GM21515 (cell line): ENCODE results near the gene TFAP2E.

ENCODE experiments used
- ATAC-seq: cut with Tn5 transposase; IDR thresholded peaks from one replicate; pipeline ENCODE4 v1.9.1; 2021; ENCODE audit not compliant: unreplicated experiment

The TFAP2E gene

GRCh38 chr1:35556484-35557117 is 16.5 kb upstream of the TFAP2E start:
- no peak for ATAC-seq

DNA sequence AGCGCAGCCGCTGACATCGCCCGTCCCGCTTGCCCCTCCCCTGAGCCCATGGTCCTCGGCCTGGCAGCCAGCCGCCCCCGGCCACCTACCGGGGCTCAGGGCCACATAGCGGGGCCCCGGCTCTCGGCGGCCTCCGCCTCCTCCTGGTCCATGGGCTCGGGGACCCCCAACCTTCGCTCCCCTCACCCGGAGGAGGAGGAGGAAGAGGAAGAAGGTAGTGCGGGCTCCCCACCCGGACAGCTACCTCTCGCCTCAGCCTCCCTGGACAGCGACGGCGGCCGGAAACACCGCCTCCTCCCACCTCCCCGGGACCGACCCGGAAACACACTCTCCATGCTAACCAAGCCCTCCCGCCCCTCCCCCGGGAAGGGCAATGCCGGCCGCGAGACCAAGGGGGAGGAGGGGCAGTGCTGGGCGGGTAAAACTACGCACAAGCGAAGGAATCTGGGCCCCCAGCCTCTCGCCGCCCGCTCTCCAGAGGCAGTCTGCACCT is 15.9 kb upstream of the TFAP2E start, which contains the start of gene KIAA0319L:
TSS of gene KIAA0319L (minus strand) at position 286 of the 493 bp plus-strand sequence. CDS start 2,912 bp downstream, outside the sequence.
- peak; percentile 73 for ATAC-seq

DNA sequence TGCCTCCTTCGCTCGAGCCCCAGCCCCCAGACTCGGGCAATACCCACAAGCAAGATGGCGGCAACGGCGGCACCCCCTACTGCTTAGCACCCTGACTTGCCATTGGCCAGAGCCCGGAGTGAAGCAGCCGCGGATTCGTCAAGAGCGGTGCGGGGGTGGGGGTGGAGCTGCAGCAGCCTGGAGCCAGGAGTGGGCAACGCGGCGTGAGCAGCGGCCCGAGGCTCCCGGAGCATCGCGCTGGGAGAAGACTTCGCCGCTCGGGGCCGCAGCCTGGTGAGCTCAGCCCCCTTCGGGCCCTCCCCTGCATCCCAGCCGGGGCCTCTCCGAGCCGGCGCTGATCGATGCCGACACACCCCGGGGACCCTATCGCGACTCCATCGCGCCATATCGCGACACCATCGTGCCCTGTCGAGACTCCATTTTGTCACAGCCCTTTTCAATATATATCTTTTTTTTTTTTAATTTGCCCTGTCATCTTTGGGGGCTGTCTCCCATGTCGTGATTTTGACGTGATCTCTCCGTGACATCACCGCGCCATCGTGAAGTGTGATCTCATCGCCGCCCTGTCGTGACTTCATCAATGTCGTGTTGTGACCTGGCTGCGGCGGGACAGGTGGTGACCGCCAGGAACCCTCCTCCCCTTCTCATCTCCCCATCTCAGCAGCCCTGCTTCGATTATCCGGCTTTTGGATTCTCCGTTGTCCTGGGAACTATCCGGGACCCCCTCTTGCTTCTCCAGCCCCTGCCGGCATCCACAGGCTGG is 15.3 kb upstream of the TFAP2E start, which contains the start of gene NCDN:
TSS of gene NCDN (plus strand) at position 189 of the 763 bp plus-strand sequence. CDS start at position 581, 392 bp downstream.
- peak; percentile 82 for ATAC-seq

DNA sequence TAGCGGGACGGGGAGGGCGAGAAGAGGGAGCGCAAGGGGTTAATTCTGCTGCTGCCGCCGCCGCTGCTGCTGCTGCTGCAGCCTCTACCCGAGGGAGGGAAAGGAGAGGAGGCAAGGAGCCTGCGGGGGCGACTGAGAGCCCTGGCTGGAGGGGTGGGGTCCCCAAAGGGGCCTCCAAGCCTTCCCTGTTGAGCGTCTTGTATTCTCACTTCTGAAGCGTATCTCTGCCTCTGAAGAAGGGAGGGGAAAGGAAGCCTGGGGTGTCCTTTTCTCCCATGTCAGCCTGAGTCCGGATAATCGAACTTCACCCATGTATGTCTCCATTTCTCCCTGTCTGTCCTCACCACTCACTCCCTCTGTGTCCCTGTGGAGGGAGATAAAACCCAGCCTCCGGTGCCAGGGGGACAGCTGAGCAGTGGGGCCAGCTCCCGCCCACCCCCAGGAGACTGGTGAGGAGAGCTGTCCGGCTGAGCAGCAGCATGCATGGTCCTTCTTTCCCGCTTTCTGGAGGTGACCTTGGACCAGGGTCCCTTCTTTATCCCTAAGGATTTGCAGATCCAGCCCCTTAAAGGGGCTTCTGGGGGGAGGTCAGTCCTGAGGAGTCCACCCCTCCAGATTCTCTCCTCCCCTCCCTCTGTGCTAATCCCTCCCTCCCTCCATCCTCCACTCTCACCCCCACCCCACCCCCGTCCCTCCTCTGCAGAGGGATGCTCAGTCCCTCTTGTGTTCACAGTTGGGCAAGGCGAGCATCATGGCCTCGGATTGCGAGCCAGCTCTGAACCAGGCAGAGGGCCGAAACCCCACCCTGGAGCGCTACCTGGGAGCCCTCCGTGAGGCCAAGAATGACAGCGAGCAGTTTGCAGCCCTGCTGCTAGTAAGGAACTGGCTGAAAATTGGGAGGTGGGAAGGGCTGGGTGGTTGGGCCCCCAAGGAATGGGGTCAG is 14.5 kb upstream of the TFAP2E start:
- ATAC-seq, result no peak

- no peak for ATAC-seq
These were observed 13.7 kb upstream of the TFAP2E start for GRCh38 chr1:35559317-35559944.

GRCh38 chr1:35560256-35561225 is 12.6 kb upstream of the TFAP2E start:
- no peak for ATAC-seq

DNA sequence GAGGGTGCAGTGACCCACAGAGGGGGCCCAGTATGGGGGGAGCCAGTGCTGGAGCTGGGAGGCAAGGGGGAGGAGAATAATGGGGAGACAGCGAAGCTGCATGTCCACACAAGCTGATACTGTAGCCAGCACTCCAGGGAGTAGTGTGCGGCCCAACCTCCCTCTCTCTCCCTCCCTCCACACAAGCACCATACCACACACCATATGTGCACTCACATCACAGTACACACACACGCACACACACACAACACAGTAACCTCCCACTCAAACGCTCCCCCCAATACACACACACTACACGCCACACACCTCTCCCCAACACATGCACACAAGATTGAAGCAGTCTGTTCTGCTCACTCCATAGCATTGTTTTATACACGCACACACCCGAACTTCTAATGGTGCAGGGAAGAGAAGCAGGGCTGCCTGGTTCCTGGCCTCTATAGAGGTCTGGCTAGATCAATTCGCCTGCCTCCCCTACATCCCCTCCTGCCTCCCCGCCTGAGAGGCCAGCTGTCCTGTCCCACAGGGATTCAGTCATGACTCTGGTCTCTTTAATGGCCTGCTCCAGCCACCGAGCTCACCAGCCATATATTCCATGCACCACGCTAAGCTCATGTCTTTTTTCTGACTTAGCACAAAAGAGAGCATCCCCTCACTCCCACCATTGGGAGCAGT is 11.7 kb upstream of the TFAP2E start:
- no peak for ATAC-seq

GRCh38 chr1:35561972-35562680 is 11.0 kb upstream of the TFAP2E start:
- no peak for ATAC-seq

- ATAC-seq, result no peak
These were observed 9.9 kb upstream of the TFAP2E start for GRCh38 chr1:35563166-35563565.

- no peak for ATAC-seq
These were observed 8.9 kb upstream of the TFAP2E start for GRCh38 chr1:35564037-35564883.

GRCh38 chr1:35564884-35565741 is 8.0 kb upstream of the TFAP2E start:
- ATAC-seq, result no peak

DNA sequence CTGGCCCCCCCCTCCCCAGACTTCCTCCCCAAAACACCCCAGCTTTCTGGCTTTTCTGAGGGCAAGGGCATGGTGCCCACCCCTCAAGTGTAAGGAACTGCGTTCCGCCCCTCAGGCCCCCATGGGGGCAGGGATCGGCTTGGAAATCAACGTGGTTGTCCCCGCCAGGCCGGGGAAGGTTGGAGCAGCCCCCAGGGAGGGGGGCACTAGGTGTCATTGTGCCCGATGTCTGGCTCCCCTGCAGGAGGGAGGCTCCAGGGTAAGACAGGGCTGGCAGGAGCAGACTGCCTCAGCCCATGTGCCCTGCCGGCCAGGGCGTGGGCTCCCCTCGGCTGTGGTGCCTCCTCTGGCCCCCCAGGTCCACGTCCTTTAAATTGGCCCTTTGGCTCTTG is 7.4 kb upstream of the TFAP2E start:
- no peak for ATAC-seq

- no peak for ATAC-seq
These were observed 5.1 kb upstream of the TFAP2E start for GRCh38 chr1:35567947-35568558.

DNA sequence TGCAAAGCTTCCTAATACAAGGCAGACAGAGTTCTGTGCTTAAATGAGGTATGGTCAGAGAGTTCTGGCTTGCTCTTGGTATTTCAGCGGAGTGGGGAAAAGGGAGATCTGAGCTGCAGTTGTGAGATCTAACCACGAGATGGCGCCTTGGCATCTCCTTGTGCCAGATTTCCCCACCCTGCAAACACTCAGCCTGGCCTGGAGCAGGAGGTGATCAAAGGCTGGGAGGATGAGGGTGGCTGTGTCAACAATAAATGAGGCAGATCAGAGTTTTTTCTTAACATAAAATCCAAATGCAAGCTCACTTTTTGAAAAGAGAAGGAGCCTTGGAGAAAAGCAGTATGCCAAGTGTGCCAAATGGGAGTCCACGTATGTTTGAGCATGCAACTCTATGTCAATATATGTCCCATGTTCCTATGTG is 4.1 kb upstream of the TFAP2E start:
- ATAC-seq, result no peak

DNA sequence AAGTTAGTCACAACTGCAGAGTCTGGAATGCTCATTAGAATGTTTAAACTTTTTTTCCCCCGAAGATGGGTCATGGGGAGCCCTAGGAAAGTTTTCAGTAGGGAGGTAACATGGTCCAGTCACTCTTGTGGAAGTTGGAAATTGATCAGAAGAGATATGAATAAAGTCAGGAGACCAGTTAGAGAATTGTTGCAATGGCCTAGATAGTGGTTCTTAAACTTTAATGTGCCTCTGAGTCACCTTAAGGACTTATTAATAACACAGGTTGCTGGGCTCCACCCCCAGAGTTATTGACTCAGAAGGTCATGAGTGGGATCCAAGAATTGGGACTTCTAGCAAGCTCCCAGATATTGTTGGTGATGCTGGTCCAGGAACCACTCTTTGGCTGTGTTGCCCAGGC is 3.2 kb upstream of the TFAP2E start:
- ATAC-seq, result no peak

DNA sequence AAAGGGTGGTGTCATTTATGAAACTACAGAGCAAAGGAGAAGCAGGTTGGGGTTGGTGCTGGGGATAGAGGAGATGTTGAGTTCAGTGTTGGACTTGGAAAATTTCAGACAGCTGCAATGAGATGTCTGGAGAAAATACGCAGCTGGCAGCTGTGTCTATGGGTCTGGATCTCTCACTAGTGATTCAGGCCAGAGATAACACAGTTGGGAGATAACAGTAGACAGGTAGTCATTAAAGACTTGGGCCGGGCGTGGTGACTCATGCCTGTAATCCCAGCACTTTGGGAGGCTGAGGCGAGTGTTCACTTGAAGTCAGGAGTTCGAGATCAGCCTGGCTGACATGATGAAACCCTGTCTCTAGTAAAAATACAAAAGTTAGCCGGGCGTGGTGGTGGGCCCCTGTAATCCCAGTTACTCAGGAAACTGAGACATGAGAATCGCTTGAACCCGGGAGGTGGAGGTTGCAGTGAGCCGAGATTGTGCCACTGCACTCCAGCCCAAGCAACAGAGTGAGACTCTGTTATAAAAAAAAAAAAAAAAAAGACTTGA is 2.5 kb upstream of the TFAP2E start:
- no peak for ATAC-seq
